ENCODE data around the gene SERPINA6. TPM values are rescaled to one million over a fixed set of nuclear protein-coding genes. Genes with fewer than 3 reads are reported as not detected.
A peak's percentile ranks its signal among the peaks of the same experiment; 100 is the strongest.
"Not testable (repeated sequence)": the region's sequence is repeated elsewhere in the genome, so short reads cannot be mapped to it uniquely, and the experiment has no call there.

Gene SERPINA6
- total and polyA plus RNA-seq, 2 donors, result 0.14 TPM; not detected in 1

DNA sequence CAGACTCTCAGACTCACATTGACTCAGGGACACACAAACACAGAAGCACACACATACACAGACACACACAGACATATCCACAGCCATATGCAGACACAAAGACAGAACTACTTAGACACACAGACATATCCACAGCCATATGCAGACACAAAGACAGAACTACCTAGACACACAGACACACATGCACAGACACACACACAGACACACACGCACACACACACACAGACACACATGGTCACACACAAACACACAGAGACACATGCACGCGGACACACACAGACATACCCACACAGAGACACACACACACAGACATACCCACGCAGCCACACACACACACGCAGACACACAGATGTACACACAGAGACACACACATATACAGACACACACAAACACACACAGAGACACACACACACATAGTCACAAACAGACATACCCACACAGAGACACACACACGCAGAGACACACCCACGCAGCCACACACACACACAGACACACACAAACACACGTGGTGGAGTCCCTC is 39.5 kb upstream of the SERPINA6 start:
- H3K27ac ChIP-seq (ENCODE audit: low read depth), result no peak overlapping the region
- no peaks in the 10 kb centered on the region for H3K36me3 ChIP-seq (ENCODE audit: insufficient read depth)
- 81% methylated on average over 8 of the region's 8 CpGs for WGBS
- H3K4me1 ChIP-seq (ENCODE audit: insufficient read depth), result no peaks in the 10 kb centered on the region
- no peak overlapping the region for H3K4me3 ChIP-seq (ENCODE audit: low read depth, low read length)
- no peak for DNase-seq (ENCODE audit: extremely low spot score)

DNA sequence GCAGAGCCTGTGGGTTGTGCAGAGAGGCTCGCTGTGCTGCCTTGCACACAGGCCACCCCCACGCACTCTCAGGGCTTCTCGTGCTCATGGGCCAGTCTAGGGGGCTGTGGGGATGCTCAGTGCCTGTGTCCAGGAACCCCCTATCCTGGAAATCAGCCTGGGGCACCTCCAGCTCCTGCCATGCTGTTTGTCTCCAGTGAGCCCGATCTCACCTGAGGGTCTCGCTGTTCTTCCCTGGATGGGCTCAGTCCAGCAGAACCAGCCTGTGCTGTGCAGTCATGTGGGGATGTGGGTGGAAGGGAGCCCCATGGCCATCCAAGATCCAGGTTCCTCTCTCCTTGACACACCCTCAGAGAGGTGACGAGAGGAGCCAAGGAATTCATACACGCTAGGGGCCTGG is 38.5 kb upstream of the SERPINA6 start:
- WGBS, result 82% methylated on average over 6 of the region's 7 CpGs
- H3K4me1 ChIP-seq (ENCODE audit: insufficient read depth), result no peaks in the 10 kb centered on the region
- no peak overlapping the region for H3K27ac ChIP-seq (ENCODE audit: low read depth)
- H3K4me3 ChIP-seq (ENCODE audit: low read depth, low read length), result no peak overlapping the region
- no peak for DNase-seq (ENCODE audit: extremely low spot score)
- H3K36me3 ChIP-seq (ENCODE audit: insufficient read depth), result no peaks in the 10 kb centered on the region

DNA sequence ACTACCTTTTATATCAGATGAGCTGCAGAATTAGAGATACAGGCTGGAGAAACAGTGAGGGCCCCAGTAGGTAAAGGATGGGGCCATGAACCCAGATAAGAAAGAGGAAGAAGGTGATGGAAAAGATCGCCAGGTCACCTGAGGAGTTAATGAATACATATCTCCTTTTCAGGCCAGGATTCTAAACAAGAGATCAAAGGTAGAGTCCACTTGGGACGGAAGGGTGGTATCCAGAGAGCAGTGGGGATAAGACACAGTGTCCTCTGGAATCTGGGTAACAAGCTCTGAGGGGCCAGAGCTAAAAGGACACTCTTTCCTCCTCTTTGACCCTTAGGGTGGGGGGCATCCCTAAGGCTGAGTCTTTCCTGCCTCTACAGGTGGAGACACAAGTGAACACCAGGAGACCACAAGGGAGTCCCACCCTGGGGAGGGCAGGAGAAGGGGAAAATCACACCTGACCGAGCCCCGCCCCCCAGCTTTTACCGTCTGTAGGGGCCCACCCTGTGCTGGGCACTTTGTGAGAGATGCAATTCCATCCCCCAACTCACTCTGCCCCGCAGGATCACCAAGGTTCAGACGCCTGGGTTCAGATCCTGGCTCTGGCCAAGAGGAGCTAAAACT is 37.9 kb upstream of the SERPINA6 start:
- H3K4me3 ChIP-seq (ENCODE audit: low read depth, low read length), result no peak overlapping the region
- no peaks in the 10 kb centered on the region for H3K36me3 ChIP-seq (ENCODE audit: insufficient read depth)
- 75% methylated on average over 7 of the region's 7 CpGs for WGBS
- H3K4me1 ChIP-seq (ENCODE audit: insufficient read depth), result no peaks in the 10 kb centered on the region
- DNase-seq (ENCODE audit: extremely low spot score), result no peak
- no peak overlapping the region for H3K27ac ChIP-seq (ENCODE audit: low read depth)

DNA sequence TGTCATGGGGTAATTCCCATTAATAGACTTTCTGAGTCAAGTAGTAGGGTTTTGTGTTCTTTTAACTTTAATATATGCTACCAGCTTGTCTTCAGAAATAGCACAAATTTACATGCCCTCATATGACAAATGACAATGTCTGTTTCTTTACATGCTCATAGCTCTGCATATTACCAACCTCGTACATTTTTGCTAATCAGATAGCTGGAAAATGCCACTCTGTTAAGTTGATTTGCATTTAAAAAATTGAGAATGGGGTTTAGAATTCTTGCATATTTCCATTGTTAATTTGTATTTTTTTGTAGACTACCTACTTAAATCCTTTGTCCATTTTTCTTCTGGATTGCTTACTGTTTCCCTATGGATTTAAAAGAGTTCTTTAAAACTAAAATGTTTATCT is 34.0 kb upstream of the SERPINA6 start:
- Histone ChIP-seq H3K36me3 (ENCODE audit: insufficient read depth) (no peaks in the 10 kb centered on the region), H3K4me1 (ENCODE audit: insufficient read depth) (no peaks in the 10 kb centered on the region), H3K4me3 (ENCODE audit: low read depth, low read length) (no peak overlapping the region), H3K27ac (ENCODE audit: low read depth) (no peak overlapping the region)
- no peak for DNase-seq (ENCODE audit: extremely low spot score)
- 40% methylated on average over 1 of the region's 1 CpG for WGBS

DNA sequence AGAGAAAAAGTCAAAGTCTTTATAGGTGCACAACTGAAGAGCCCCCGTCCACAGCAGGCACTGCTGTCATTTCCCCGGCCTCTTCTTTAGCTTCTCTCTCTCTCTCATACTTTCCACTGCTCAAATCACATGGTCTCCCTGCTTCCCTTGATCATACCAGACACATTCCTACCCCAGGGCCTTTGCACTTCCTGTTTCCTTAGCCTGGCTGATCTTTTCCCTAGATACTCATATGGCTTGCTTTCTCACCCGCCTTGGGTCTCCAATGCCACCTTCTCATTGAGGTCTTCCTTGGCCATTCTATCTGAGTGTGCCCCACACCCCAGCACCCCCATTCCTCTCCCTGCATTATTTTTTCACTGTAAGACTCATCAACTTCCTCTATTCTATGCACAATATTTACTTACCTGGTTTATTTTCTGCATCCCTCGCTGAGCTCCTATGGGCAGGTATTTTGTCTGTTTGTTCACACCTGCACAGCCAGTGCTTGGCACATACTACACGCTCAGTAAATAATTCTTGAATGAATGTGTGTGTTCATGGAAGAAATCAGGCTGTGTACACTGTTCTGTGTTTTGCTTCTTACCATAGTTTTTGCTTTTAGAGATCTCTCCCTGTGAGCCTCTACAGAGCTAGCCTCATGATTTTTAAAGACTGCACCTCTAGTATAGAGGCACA is 33.4 kb upstream of the SERPINA6 start:
- Histone ChIP-seq H3K27ac (ENCODE audit: low read depth) (no peak overlapping the region), H3K4me3 (ENCODE audit: low read depth, low read length) (no peak overlapping the region), H3K36me3 (ENCODE audit: insufficient read depth) (no peaks in the 10 kb centered on the region), H3K4me1 (ENCODE audit: insufficient read depth) (no peaks in the 10 kb centered on the region)
- WGBS, result 88% methylated on average over 5 of the region's 5 CpGs
- DNase-seq (ENCODE audit: extremely low spot score), result no peak

DNA sequence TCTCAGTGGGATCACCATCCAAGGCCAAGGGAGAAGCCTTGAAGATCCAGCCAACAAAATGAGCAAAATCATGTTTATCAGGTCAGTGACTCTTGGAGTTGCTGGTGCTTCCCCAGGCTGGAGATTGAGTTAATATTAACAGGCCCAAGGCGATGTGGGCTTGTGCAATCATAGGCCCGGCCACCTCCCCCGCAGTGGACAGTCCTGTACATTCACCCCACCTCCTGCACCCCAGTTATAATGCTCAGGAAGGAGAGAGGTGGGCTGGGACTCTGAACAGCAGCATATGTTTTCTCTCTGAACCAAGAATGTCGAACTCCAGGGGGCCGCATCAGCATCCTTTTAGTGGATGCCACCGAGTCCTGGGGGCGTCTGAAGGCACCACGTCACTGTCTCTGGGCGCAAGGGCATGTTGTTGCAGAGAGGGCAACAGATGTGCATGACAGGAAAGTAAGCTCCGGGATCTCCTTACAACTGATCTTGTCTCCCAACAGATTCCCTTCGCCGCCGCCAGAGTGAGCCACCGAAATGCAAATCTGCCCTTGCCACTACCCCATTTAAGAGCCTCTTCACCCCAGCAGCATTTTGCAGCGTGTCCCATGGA is 32.2 kb upstream of the SERPINA6 start:
- Histone ChIP-seq H3K27ac (ENCODE audit: low read depth) (no peak overlapping the region), H3K36me3 (ENCODE audit: insufficient read depth) (no peaks in the 10 kb centered on the region), H3K4me1 (ENCODE audit: insufficient read depth) (no peaks in the 10 kb centered on the region), H3K4me3 (ENCODE audit: low read depth, low read length) (no peak overlapping the region)
- WGBS, result 18% methylated on average over 15 of the region's 15 CpGs
- DNase-seq (ENCODE audit: extremely low spot score), result peak; percentile 10

DNA sequence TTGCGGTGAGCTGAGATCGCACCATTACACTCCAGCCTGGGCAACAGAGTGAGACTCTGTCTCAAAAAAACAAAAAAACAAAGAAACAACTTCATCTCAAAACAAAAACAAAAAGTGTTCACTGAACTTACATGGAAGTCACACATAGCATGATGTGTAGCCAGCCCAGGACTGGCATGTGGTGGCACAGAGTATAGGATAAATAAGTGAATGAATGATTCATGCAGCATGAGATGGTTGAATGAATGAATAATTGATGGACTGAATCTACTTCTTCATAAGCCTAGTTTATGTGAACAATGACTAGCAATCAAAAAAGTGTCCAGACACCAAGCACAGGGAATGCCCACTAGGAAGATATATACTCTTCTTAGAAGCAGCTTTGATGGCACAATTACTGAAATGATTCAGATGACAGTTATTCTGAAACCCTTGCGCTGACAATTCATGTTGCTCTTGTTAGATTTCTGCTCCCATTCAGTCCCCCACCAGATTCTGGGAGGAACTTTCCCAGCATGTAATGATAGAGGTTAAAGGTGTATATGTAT is 31.6 kb upstream of the SERPINA6 start:
- Histone ChIP-seq H3K27ac (ENCODE audit: low read depth) (no peak overlapping the region), H3K4me1 (ENCODE audit: insufficient read depth) (no peaks in the 10 kb centered on the region), H3K4me3 (ENCODE audit: low read depth, low read length) (no peak overlapping the region), H3K36me3 (ENCODE audit: insufficient read depth) (no peaks in the 10 kb centered on the region)
- 94% methylated on average over 3 of the region's 3 CpGs for WGBS
- no peak for DNase-seq (ENCODE audit: extremely low spot score)

DNA sequence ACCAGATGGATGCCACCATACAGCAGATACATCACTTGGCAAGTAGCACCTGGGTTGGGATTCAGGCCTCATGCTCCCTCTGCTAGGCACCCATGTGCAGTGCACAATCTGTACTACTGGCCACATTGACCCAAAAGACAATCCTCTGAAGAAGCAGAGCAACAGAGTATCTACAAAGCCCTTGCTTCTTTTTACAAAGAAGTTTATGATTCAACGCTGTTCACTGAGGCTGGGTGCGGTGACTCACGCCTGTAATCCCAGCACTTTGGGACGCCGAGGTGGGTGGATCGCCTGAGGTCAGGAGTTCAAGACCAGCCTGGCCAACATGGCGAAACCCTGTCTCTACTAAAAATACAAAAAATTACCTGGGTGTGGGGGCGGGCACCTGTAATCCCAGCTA is 31.1 kb upstream of the SERPINA6 start:
- not testable (repeated sequence) for H3K36me3 ChIP-seq (ENCODE audit: insufficient read depth); DNase-seq (ENCODE audit: extremely low spot score); H3K4me1 ChIP-seq (ENCODE audit: insufficient read depth); H3K27ac ChIP-seq (ENCODE audit: low read depth); H3K4me3 ChIP-seq (ENCODE audit: low read depth, low read length)
- WGBS, result 91% methylated on average over 8 of the region's 8 CpGs

DNA sequence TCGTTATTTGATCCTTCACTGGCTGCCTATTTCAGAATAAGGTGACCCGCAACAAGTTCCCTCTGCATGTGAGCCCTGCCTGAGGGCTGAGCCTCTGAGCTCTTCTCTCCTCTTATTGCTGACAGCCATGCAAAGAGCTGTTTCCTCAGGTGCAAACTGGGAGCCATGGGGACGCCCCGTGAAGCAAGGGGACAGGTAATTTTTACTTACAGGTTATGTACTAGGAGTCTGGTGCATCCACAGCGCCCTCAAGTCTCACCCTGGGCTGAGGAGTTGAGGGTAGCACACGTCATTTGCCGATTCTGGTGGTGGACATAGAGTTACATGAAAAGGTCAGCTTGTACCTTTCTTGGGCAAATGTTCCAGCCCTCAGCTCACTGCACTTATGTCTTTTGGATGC is 26.1 kb upstream of the SERPINA6 start:
- no peak overlapping the region for H3K4me3 ChIP-seq (ENCODE audit: low read depth, low read length)
- DNase-seq (ENCODE audit: extremely low spot score), result no peak
- WGBS, result 86% methylated on average over 7 of the region's 7 CpGs
- no peaks in the 10 kb centered on the region for H3K36me3 ChIP-seq (ENCODE audit: insufficient read depth)
- H3K27ac ChIP-seq (ENCODE audit: low read depth), result no peak overlapping the region
- no peaks in the 10 kb centered on the region for H3K4me1 ChIP-seq (ENCODE audit: insufficient read depth)

DNA sequence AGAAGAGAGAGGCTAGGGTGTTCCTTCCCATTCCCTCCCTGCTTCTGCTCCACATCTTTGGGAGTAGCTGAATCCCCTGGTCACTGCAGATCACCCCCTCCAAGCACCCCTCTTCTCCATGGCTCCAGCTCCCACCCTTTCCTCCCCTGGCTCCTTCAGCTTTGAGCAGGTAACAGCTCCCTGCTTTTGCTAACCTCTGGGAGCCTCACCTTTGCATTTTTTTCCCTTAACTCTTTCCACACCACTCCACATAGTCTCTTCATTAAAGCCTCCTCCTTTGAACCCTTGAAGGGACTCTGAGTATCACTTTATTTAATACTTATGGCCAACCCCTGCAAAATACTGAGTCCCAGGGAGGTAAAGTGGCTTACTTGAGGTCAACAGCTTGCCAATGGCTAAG is 25.7 kb upstream of the SERPINA6 start:
- H3K36me3 ChIP-seq (ENCODE audit: insufficient read depth), result no peaks in the 10 kb centered on the region
- no peak for DNase-seq (ENCODE audit: extremely low spot score)
- H3K27ac ChIP-seq (ENCODE audit: low read depth), result no peak overlapping the region
- H3K4me1 ChIP-seq (ENCODE audit: insufficient read depth), result no peaks in the 10 kb centered on the region
- no peak overlapping the region for H3K4me3 ChIP-seq (ENCODE audit: low read depth, low read length)

DNA sequence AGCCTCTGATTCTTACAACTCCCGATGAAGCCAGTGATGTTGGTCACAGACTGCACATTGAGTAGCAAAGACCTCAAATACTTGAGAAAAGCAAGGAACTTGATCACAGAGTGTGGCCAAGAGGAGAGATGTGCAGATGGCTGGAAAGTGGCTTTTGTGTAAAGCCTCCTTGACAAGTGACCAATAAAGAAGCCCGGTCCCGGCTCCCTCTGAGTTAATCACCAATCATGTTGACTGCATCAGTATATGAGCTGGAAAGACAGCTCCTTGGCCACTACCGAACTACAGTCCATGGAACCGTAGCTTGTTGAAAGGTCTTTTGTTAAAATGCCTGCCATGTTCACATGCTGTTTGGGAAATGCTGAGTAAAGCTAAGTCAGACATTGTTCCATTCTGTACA is 23.7 kb upstream of the SERPINA6 start:
- DNase-seq (ENCODE audit: extremely low spot score), result no peak
- Histone ChIP-seq H3K27ac (ENCODE audit: low read depth) (no peak overlapping the region), H3K36me3 (ENCODE audit: insufficient read depth) (no peaks in the 10 kb centered on the region), H3K4me3 (ENCODE audit: low read depth, low read length) (no peak overlapping the region), H3K4me1 (ENCODE audit: insufficient read depth) (no peaks in the 10 kb centered on the region)
- WGBS, result 74% methylated on average over 5 of the region's 5 CpGs

DNA sequence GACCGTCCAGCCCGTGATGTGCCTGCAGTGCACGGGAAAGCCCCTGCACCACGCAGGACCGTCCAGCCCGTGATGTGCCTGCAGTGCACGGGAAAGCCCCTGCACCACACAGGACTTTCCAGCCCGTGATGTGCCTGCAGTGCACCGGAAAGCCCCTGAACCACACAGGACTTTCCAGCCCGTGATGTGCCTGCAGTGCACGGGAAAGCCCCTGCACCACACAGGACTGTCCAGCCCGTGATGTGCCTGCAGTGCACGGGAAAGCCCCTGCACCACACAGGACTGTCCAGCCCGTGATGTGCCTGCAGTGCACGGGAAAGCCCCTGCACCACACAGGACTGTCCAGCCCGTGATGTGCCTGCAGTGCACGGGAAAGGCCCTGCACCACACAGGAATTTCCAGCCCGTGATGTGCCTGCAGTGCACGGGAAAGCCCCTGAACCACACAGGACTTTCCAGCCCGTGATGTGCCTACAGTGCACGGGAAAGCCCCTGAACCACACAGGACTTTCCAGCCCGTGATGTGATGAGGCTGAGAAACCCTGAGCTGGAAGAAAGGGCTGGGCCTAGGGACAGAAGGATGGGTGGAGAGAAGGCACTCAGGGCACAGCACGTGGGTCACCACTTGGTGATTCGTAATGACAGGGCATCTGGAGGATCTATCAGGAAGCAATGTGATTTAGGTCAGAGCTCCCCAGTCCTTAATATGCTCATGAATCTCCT is 23.1 kb upstream of the SERPINA6 start:
- DNase-seq (ENCODE audit: extremely low spot score); H3K36me3 ChIP-seq (ENCODE audit: insufficient read depth); H3K4me3 ChIP-seq (ENCODE audit: low read depth, low read length); H3K4me1 ChIP-seq (ENCODE audit: insufficient read depth); H3K27ac ChIP-seq (ENCODE audit: low read depth): not testable (repeated sequence)
- 82% methylated on average over 24 of the region's 24 CpGs for WGBS

DNA sequence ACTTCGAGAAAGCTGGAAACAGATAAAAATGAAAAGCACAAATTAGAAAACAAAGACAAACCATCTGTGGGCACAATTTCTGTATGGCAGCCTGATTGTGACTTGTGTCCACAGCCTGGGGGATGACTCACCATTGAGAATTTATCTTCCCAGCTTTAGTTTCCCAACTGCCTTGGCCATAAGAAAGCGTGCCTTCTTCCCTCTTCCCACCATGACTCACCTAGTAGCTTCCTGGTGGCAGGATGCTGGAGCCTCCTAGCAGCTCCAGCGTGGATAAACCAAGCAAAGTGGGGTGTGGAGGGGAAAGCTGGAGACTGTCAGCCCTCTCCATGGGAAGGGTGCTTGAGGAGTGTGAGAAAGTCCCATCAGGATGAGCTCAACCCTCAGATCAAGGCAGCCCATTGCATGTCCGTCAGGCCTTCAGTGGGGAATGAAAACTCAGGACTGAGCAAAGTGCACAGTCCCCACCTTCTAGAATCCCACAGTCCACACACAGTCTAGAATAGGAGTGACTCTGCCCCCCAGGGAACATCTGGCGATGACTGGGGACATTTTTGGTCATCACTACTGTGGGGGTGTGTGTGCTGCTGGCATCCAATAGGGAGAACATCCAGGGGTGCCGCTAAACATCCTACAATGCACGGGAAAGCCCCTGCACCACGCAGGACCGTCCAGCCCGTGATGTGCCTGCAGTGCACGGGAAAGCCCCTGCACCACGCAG is 22.4 kb upstream of the SERPINA6 start:
- no peak for DNase-seq (ENCODE audit: extremely low spot score)
- H3K4me3 ChIP-seq (ENCODE audit: low read depth, low read length), result no peak overlapping the region
- no peaks in the 10 kb centered on the region for H3K4me1 ChIP-seq (ENCODE audit: insufficient read depth)
- WGBS, result 82% methylated on average over 12 of the region's 12 CpGs
- no peaks in the 10 kb centered on the region for H3K36me3 ChIP-seq (ENCODE audit: insufficient read depth)
- H3K27ac ChIP-seq (ENCODE audit: low read depth), result no peak overlapping the region

Measured in urinary bladder (tissue), 4 donors.